ENCODE results near the gene CTNNBL1.

CTNNBL1 gene

GRCh38 chr20:37770908-37771307 is 77.1 kb downstream of the CTNNBL1 start:
- TF ChIP-seq, protein P1, sequence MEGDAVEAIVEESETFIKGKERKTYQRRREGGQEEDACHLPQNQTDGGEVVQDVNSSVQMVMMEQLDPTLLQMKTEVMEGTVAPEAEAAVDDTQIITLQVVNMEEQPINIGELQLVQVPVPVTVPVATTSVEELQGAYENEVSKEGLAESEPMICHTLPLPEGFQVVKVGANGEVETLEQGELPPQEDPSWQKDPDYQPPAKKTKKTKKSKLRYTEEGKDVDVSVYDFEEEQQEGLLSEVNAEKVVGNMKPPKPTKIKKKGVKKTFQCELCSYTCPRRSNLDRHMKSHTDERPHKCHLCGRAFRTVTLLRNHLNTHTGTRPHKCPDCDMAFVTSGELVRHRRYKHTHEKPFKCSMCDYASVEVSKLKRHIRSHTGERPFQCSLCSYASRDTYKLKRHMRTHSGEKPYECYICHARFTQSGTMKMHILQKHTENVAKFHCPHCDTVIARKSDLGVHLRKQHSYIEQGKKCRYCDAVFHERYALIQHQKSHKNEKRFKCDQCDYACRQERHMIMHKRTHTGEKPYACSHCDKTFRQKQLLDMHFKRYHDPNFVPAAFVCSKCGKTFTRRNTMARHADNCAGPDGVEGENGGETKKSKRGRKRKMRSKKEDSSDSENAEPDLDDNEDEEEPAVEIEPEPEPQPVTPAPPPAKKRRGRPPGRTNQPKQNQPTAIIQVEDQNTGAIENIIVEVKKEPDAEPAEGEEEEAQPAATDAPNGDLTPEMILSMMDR (IDR thresholded peaks at IDR 0.05; ENCODE audit: insufficient read depth, low read length, poor library complexity, severe bottlenecking) = no peak
- H3K4me3 ChIP-seq (replicated peaks; ENCODE audit: low read depth, low read length) = no peak overlapping the region
- H3K36me3 ChIP-seq (ENCODE audit: control insufficient read depth, insufficient read depth, low read length) = peaks cover 5% of the 10 kb centered on the region

DNA sequence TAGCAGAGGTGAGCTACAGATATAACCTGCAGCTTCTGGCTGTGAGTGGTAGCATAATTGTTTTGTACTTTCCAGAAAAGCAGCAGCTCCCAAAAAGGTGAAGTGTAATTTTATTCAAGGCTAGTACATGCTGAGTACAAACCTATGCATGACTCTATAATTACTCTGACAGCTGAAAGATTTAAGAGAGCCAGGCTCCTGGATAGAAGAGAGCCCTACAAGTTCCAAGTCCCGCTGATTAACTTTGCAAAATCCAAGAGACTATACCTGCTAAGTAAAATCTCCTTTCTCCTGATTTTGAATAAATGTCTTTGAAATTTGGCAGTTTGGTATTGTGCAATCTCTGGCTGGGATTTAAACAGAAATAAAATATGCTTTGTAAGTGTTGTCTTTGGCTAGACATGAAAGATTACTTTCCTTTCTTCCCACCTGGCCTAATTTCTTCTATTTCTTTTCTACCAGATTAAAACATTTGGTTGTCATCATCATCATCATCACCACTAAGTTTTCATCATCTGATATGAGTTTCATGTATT is 79.5 kb downstream of the CTNNBL1 start:
- no peak for DNase-seq (ENCODE audit: extremely low read depth, insufficient read length)
- H3K36me3 ChIP-seq (ENCODE audit: control insufficient read depth, insufficient read depth, low read length) = peaks cover 1% of the 10 kb centered on the region; the same call in 1 of the 2 replicates
- no peak overlapping the region for H3K4me3 ChIP-seq (replicated peaks; ENCODE audit: low read depth, low read length)
- H3K27me3 ChIP-seq (replicated peaks; ENCODE audit: control insufficient read depth, insufficient read depth, low read length) = no peaks in the 10 kb centered on the region
- TF ChIP-seq, protein P1 (IDR thresholded peaks at IDR 0.05; ENCODE audit: insufficient read depth, low read length, poor library complexity, severe bottlenecking) = no peak

More at GRCh38 chr20:37770908-37771307, 77.1 kb downstream of the CTNNBL1 start:
- DNase-seq (ENCODE audit: extremely low read depth, insufficient read length) = no peak
- H3K27me3 ChIP-seq (replicated peaks; ENCODE audit: control insufficient read depth, insufficient read depth, low read length) = no peaks in the 10 kb centered on the region

- peaks cover 1% of the 10 kb centered on the region; the same call in 1 of the 2 replicates for H3K36me3 ChIP-seq (ENCODE audit: control insufficient read depth, insufficient read depth, low read length)
- DNase-seq (ENCODE audit: extremely low read depth, insufficient read length) = no peak
- no peak overlapping the region for H3K4me3 ChIP-seq (replicated peaks; ENCODE audit: low read depth, low read length)
- H3K27me3 ChIP-seq (replicated peaks; ENCODE audit: control insufficient read depth, insufficient read depth, low read length) = no peaks in the 10 kb centered on the region
- TF ChIP-seq, protein P1 (IDR thresholded peaks at IDR 0.05; ENCODE audit: insufficient read depth, low read length, poor library complexity, severe bottlenecking) = no peak
Observed at GRCh38 chr20:37774156-37774555, 80.3 kb downstream of the CTNNBL1 start.

DNA sequence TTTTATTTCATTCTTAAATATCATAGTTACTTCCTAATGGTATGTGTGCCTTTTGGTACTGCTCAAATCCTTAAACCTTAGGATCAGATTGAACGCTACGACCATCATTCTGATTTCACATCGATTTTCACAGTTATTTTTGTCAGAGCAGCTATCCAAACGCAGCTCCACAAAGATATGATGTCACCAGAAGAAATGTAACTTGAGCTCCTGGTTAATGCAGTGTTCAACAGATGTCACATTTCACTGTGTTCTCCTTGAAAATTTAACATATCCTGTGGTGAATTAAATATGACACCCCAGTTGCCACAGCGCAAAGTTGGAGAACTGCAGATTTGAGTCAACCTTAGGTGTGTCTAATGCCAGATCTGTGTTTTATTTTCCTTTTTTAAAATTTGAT is 81.4 kb downstream of the CTNNBL1 start:
- DNase-seq (ENCODE audit: extremely low read depth, insufficient read length) = no peak
- Histone ChIP-seq H3K36me3 (ENCODE audit: control insufficient read depth, insufficient read depth, low read length) (no peaks in the 10 kb centered on the region; the same call in 1 of the 2 replicates), H3K4me3 (replicated peaks; ENCODE audit: low read depth, low read length) (no peak overlapping the region), H3K27me3 (replicated peaks; ENCODE audit: control insufficient read depth, insufficient read depth, low read length) (no peaks in the 10 kb centered on the region)
- TF ChIP-seq, protein P1 (IDR thresholded peaks at IDR 0.05; ENCODE audit: insufficient read depth, low read length, poor library complexity, severe bottlenecking) = no peak

DNA sequence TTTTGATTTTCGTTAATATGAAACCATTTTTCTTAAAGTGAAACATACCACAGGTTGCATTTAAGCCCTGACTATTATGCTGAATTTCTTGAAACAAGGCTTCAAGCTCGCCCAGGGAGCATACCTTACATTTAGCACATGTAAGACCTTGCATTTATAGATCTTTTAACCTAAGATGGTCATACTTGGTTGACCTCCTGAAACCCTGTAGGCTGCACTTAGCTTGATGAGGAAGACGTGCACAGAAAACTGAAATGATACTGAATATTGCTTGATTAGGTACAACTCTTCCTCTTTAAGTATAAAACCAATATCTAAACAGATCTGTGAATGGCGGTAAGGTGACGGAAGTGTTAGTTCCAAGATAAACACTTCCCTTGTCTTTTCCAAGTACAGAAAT is 82.2 kb downstream of the CTNNBL1 start:
- DNase-seq (ENCODE audit: extremely low read depth, insufficient read length) = no peak
- H3K36me3 ChIP-seq (ENCODE audit: control insufficient read depth, insufficient read depth, low read length) = no peaks in the 10 kb centered on the region; the same call in 1 of the 2 replicates
- no peaks in the 10 kb centered on the region for H3K27me3 ChIP-seq (replicated peaks; ENCODE audit: control insufficient read depth, insufficient read depth, low read length)
- no peak overlapping the region for H3K4me3 ChIP-seq (replicated peaks; ENCODE audit: low read depth, low read length)
- TF ChIP-seq, protein P1 (IDR thresholded peaks at IDR 0.05; ENCODE audit: insufficient read depth, low read length, poor library complexity, severe bottlenecking) = no peak

GRCh38 chr20:37776526-37776925 is 82.7 kb downstream of the CTNNBL1 start:
- Histone ChIP-seq H3K4me3 (replicated peaks; ENCODE audit: low read depth, low read length) (no peak overlapping the region), H3K36me3 (ENCODE audit: control insufficient read depth, insufficient read depth, low read length) (no peaks in the 10 kb centered on the region; the same call in 1 of the 2 replicates), H3K27me3 (replicated peaks; ENCODE audit: control insufficient read depth, insufficient read depth, low read length) (no peaks in the 10 kb centered on the region)
- DNase-seq (ENCODE audit: extremely low read depth, insufficient read length) = no peak
- TF ChIP-seq, protein P1 (IDR thresholded peaks at IDR 0.05; ENCODE audit: insufficient read depth, low read length, poor library complexity, severe bottlenecking) = no peak

Data from GM06990 (cell line).